Measurements from ENCODE around the gene CD58. TPM values are rescaled to one million over a fixed set of nuclear protein-coding genes. Genes with fewer than 3 reads are reported as not detected.

CD58 gene
- total RNA-seq, 1 donor from 2014 or later: 31.0 TPM

GRCh38 chr1:116513956-116514355 lies 56.9 kb downstream of the CD58 start:
- intact Hi-C loops (cut with micrococcal nuclease): loop anchor here (2.0 kb wide), 2 partner anchors 43 to 57 kb away; partner anchors contain the start of gene CD58
- Mint-ChIP-seq H3K27ac (peak overlapping the region; percentile 51), H3K36me3 (ENCODE audit: low read depth) (peaks cover 39% of the 10 kb centered on the region)

GRCh38 chr1:116511459-116512019 lies 59.3 kb downstream of the CD58 start:
- H3K27ac Mint-ChIP-seq: peak overlapping the region; percentile 70
- peaks cover 14% of the 10 kb centered on the region for H3K9me3 Mint-ChIP-seq
- DNase-seq: no peak
- H3K36me3 Mint-ChIP-seq (ENCODE audit: low read depth): peaks cover 30% of the 10 kb centered on the region
- peak overlapping the region; percentile 9 for H3K4me3 Mint-ChIP-seq
- no peaks in the 10 kb centered on the region for H3K27me3 Mint-ChIP-seq
- intact Hi-C loops (cut with micrococcal nuclease): no loop called here
- peaks cover 70% of the 10 kb centered on the region for H3K4me1 Mint-ChIP-seq

More at GRCh38 chr1:116513956-116514355, 56.9 kb downstream of the CD58 start:
- Mint-ChIP-seq H3K4me1 (peaks cover 71% of the 10 kb centered on the region), H3K27me3 (no peaks in the 10 kb centered on the region), H3K9me3 (peaks cover 14% of the 10 kb centered on the region), H3K4me3 (no peak overlapping the region)
- DNase-seq: peak; percentile 57

GRCh38 chr1:116510361-116510760 lies 60.5 kb downstream of the CD58 start:
- Mint-ChIP-seq H3K36me3 (ENCODE audit: low read depth) (peaks cover 30% of the 10 kb centered on the region), H3K4me3 (no peak overlapping the region), H3K9me3 (peaks cover 14% of the 10 kb centered on the region), H3K27ac (peak overlapping the region; percentile 70), H3K27me3 (no peaks in the 10 kb centered on the region), H3K4me1 (peaks cover 68% of the 10 kb centered on the region)
- no peak for DNase-seq
- intact Hi-C loops (cut with micrococcal nuclease): no loop called here

GRCh38 chr1:116508984-116509980 lies 61.5 kb downstream of the CD58 start:
- Mint-ChIP-seq H3K36me3 (ENCODE audit: low read depth) (peaks cover 28% of the 10 kb centered on the region), H3K27me3 (no peaks in the 10 kb centered on the region), H3K4me1 (peaks cover 70% of the 10 kb centered on the region), H3K9me3 (peaks cover 14% of the 10 kb centered on the region), H3K27ac (peak overlapping the region; percentile 90), H3K4me3 (peak overlapping the region; percentile 45)
- intact Hi-C loops (cut with micrococcal nuclease): loop anchor here (1.0 to 10.0 kb wide), 4 partner anchors 47 to 1096 kb away; partner anchors contain the start of genes TENT5C and VANGL1
- no peak for DNase-seq

- DNase-seq: no peak
- peaks cover 75% of the 10 kb centered on the region for H3K4me1 Mint-ChIP-seq
- no peaks in the 10 kb centered on the region for H3K27me3 Mint-ChIP-seq
- intact Hi-C loops (cut with micrococcal nuclease): loop anchor here (10.0 kb wide), 2 partner anchors 864 to 1096 kb away; partner anchors contain the start of genes TENT5C and VANGL1
- peak overlapping the region; percentile 45 for H3K4me3 Mint-ChIP-seq
- peak overlapping the region; percentile 90 for H3K27ac Mint-ChIP-seq
- H3K9me3 Mint-ChIP-seq: peaks cover 14% of the 10 kb centered on the region
- peaks cover 32% of the 10 kb centered on the region for H3K36me3 Mint-ChIP-seq (ENCODE audit: low read depth)
Observed at GRCh38 chr1:116508085-116508983, 62.5 kb downstream of the CD58 start.

GRCh38 chr1:116507631-116508030 lies 63.2 kb downstream of the CD58 start:
- intact Hi-C loops (cut with micrococcal nuclease): loop anchor here (10.0 kb wide), 2 partner anchors 863 to 1097 kb away; partner anchors contain the start of genes TENT5C and VANGL1
- Mint-ChIP-seq H3K4me3 (peak overlapping the region; percentile 4), H3K36me3 (ENCODE audit: low read depth) (peaks cover 25% of the 10 kb centered on the region), H3K4me1 (peaks cover 75% of the 10 kb centered on the region), H3K9me3 (peaks cover 14% of the 10 kb centered on the region), H3K27me3 (no peaks in the 10 kb centered on the region), H3K27ac (no peak overlapping the region)
- no peak for DNase-seq

- DNase-seq: no peak
- Mint-ChIP-seq H3K27ac (peak overlapping the region; percentile 62), H3K4me1 (peaks cover 76% of the 10 kb centered on the region), H3K9me3 (peaks cover 9% of the 10 kb centered on the region), H3K27me3 (no peaks in the 10 kb centered on the region), H3K36me3 (ENCODE audit: low read depth) (peaks cover 19% of the 10 kb centered on the region), H3K4me3 (no peak overlapping the region)
- intact Hi-C loops (cut with micrococcal nuclease): loop anchor here (10.0 kb wide), 2 partner anchors 862 to 1098 kb away; partner anchors contain the start of genes TENT5C and VANGL1
Observed at GRCh38 chr1:116506132-116507004, 64.5 kb downstream of the CD58 start.

GRCh38 chr1:116504308-116505156 lies 66.3 kb downstream of the CD58 start:
- intact Hi-C loops (cut with micrococcal nuclease): loop anchor here (1.0 to 10.0 kb wide), 12 partner anchors 11 to 1100 kb away; partner anchors contain the start of genes TENT5C, TTF2 and VANGL1
- Mint-ChIP-seq H3K9me3 (no peaks in the 10 kb centered on the region), H3K36me3 (ENCODE audit: low read depth) (peaks cover 8% of the 10 kb centered on the region), H3K27ac (peak overlapping the region; percentile 96), H3K4me3 (peak overlapping the region; percentile 46), H3K4me1 (peaks cover 72% of the 10 kb centered on the region), H3K27me3 (no peaks in the 10 kb centered on the region)
- DNase-seq: peak; percentile 96

GRCh38 chr1:116503546-116504307 lies 67.1 kb downstream of the CD58 start:
- peaks cover 7% of the 10 kb centered on the region for H3K36me3 Mint-ChIP-seq (ENCODE audit: low read depth)
- no peaks in the 10 kb centered on the region for H3K9me3 Mint-ChIP-seq
- no peaks in the 10 kb centered on the region for H3K27me3 Mint-ChIP-seq
- peak overlapping the region; percentile 96 for H3K27ac Mint-ChIP-seq
- intact Hi-C loops (cut with micrococcal nuclease): loop anchor here (1.0 to 10.0 kb wide), 12 partner anchors 12 to 1101 kb away; partner anchors contain the start of genes TENT5C, TTF2 and VANGL1
- H3K4me1 Mint-ChIP-seq: peaks cover 70% of the 10 kb centered on the region
- peak overlapping the region; percentile 46 for H3K4me3 Mint-ChIP-seq
- DNase-seq: peak; percentile 69

- Mint-ChIP-seq H3K4me3 (no peak overlapping the region), H3K9me3 (no peaks in the 10 kb centered on the region), H3K27me3 (no peaks in the 10 kb centered on the region), H3K4me1 (peaks cover 62% of the 10 kb centered on the region), H3K36me3 (ENCODE audit: low read depth) (peaks cover 7% of the 10 kb centered on the region), H3K27ac (peak overlapping the region; percentile 69)
- intact Hi-C loops (cut with micrococcal nuclease): loop anchor here (5.0 to 10.0 kb wide), 5 partner anchors 85 to 1102 kb away; partner anchors contain the start of genes TENT5C and VANGL1
- DNase-seq: no peak
Observed at GRCh38 chr1:116502671-116503314, 68.0 kb downstream of the CD58 start.
